Measurements from ENCODE around the gene NCF4.

NCF4 gene

DNA sequence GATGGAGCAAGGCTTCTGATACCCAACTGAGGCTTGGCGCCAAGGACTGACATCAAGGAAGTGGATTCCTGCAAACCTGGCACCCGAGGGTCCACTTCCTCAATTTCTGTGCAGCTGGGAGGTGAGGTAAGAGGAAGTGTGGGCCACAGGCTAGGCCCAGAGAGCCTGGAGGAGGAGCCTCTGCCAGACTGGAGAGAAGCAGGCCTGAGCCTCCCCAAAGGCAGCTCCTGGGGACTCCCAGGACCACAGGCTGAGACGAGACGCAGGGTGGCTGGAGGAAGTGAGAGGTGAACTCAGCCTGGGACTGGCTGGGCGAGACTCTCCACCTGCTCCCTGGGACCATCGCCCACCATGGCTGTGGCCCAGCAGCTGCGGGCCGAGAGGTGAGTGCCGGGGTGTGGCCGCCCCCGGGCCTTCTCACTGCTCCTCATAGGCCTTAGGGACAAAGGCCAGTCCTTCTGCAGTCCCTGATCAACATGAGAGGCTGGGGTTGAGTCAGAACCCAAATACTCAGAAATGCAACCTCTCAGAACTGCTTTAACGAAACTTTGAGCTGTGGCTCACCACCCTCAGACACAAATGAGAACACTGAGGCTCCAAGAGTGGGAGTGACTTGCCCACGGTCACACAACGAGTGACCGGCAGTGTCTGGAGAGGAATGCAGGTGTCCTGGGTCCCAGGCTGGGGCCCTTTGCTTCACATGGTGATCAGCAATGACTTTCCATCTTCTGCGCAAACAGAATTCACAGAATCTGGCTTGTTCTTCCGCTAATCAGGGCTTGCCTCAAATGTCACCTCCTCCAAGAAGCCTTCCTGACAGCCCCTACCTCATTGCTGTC is at the start of gene NCF4:
TSS of gene NCF4 (plus strand) at position 186 of the 839 bp plus-strand sequence. CDS start at position 352, 166 bp downstream.
- Histone ChIP-seq H3K27ac (ENCODE audit: low read depth, low read length) (peak within 1 kb of the TSS; percentile 51), H3K27me3 (ENCODE audit: control insufficient read depth in 1 of 2, insufficient read depth in 2 of 2, low read length in 2 of 2) (no peaks in the 10 kb centered on the region), H3K36me3 (ENCODE audit: control insufficient read depth in 1 of 2, insufficient read depth in 2 of 2, low read length in 2 of 2) (no peaks in the 10 kb centered on the region), H3K9ac (ENCODE audit: low read depth in 1 of 2, low read length in 2 of 2) (peak within 1 kb of the TSS; percentile 33 to 60), H3K4me1 (ENCODE audit: control insufficient read depth in 1 of 2, insufficient read depth in 2 of 2, low read length in 2 of 2) (peaks cover 21 to 36% of the 10 kb centered on the region in 2 donors), H3K4me3 (ENCODE audit: low read depth in 1 of 2, low read length in 2 of 2) (peak within 1 kb of the TSS; percentile 53 to 56), H3K9me3 (ENCODE audit: control insufficient read depth in 1 of 2, low read length in 2 of 2) (no peaks in the 10 kb centered on the region)

- Histone ChIP-seq H3K27ac (ENCODE audit: low read depth, low read length) (no peak overlapping the region), H3K36me3 (ENCODE audit: control insufficient read depth in 1 of 2, insufficient read depth in 2 of 2, low read length in 2 of 2) (no peaks in the 10 kb centered on the region), H3K4me1 (ENCODE audit: control insufficient read depth in 1 of 2, insufficient read depth in 2 of 2, low read length in 2 of 2) (no peaks in the 10 kb centered on the region), H3K4me3 (ENCODE audit: low read depth in 1 of 2, low read length in 2 of 2) (no peak overlapping the region), H3K9ac (ENCODE audit: low read depth in 1 of 2, low read length in 2 of 2) (no peak overlapping the region), H3K27me3 (ENCODE audit: control insufficient read depth in 1 of 2, insufficient read depth in 2 of 2, low read length in 2 of 2) (peaks cover 24 to 28% of the 10 kb centered on the region in 2 donors), H3K9me3 (ENCODE audit: control insufficient read depth in 1 of 2, low read length in 2 of 2) (no peaks in the 10 kb centered on the region)
These were observed 49.6 kb upstream of the NCF4 start for GRCh38 chr22:36811094-36811800.

DNA sequence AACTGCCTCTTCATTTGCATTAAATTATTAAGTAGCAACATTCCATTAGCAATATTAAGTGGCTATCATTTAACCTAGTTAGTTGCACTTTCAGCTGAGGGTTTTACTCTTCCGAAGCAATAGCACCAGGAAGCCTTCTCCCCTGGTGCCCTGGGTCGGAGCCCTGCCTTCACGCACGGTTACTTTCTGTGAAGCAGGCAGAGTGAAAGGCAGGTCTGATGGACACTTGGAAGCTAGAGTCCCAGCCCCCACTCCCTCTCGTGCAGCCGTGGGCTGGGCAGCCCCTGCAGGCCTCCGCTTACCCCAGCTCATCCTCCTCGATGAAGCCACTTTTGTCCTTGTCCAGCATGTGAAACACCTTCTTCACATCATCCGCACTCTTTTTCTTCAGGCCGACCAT is 46.0 kb upstream of the NCF4 start:
- H3K9me3 ChIP-seq (ENCODE audit: control insufficient read depth in 1 of 2, low read length in 2 of 2), result no peaks in the 10 kb centered on the region
- no peaks in the 10 kb centered on the region for H3K36me3 ChIP-seq (ENCODE audit: control insufficient read depth in 1 of 2, insufficient read depth in 2 of 2, low read length in 2 of 2)
- H3K9ac ChIP-seq (ENCODE audit: low read depth in 1 of 2, low read length in 2 of 2), result no peak overlapping the region
- H3K27me3 ChIP-seq (ENCODE audit: control insufficient read depth in 1 of 2, insufficient read depth in 2 of 2, low read length in 2 of 2), result peaks cover 56 to 58% of the 10 kb centered on the region in 2 donors
- no peak overlapping the region for H3K27ac ChIP-seq (ENCODE audit: low read depth, low read length)
- H3K4me1 ChIP-seq (ENCODE audit: control insufficient read depth in 1 of 2, insufficient read depth in 2 of 2, low read length in 2 of 2), result peaks cover 0 to 4% of the 10 kb centered on the region in 2 donors
- H3K4me3 ChIP-seq (ENCODE audit: low read depth in 1 of 2, low read length in 2 of 2), result no peak overlapping the region

- no peak overlapping the region for H3K4me3 ChIP-seq (ENCODE audit: low read depth in 1 of 2, low read length in 2 of 2)
These were observed 45.1 kb upstream of the NCF4 start for GRCh38 chr22:36815558-36816338.

DNA sequence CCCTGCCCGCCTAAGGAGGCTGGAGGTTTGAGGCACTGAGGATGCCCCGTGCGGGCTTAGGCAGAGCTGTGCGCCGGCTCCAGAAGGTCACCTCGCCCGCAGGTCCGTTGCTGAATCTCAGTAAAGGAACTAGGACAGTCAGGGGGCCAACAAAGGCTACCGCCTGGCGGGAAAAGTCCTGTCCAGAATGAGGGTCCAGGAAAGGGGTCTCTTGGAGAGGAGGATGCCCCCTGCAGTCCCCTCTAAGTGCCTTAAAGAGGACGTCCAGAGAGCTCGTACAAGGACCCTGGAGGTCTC is 44.5 kb upstream of the NCF4 start:
- peaks cover 0 to 4% of the 10 kb centered on the region in 2 donors for H3K4me1 ChIP-seq (ENCODE audit: control insufficient read depth in 1 of 2, insufficient read depth in 2 of 2, low read length in 2 of 2)
- H3K36me3 ChIP-seq (ENCODE audit: control insufficient read depth in 1 of 2, insufficient read depth in 2 of 2, low read length in 2 of 2), result no peaks in the 10 kb centered on the region
- H3K9ac ChIP-seq (ENCODE audit: low read depth in 1 of 2, low read length in 2 of 2), result no peak overlapping the region
- H3K27me3 ChIP-seq (ENCODE audit: control insufficient read depth in 1 of 2, insufficient read depth in 2 of 2, low read length in 2 of 2), result peaks cover 56 to 59% of the 10 kb centered on the region in 2 donors
- H3K4me3 ChIP-seq (ENCODE audit: low read depth in 1 of 2, low read length in 2 of 2), result no peak overlapping the region
- H3K27ac ChIP-seq (ENCODE audit: low read depth, low read length), result no peak overlapping the region
- no peaks in the 10 kb centered on the region for H3K9me3 ChIP-seq (ENCODE audit: control insufficient read depth in 1 of 2, low read length in 2 of 2)

More at GRCh38 chr22:36815558-36816338, 45.1 kb upstream of the NCF4 start:
- H3K27me3 ChIP-seq (ENCODE audit: control insufficient read depth in 1 of 2, insufficient read depth in 2 of 2, low read length in 2 of 2), result peaks cover 56 to 59% of the 10 kb centered on the region in 2 donors
- H3K4me1 ChIP-seq (ENCODE audit: control insufficient read depth in 1 of 2, insufficient read depth in 2 of 2, low read length in 2 of 2), result peaks cover 0 to 4% of the 10 kb centered on the region in 2 donors
- no peak overlapping the region for H3K27ac ChIP-seq (ENCODE audit: low read depth, low read length)
- H3K9me3 ChIP-seq (ENCODE audit: control insufficient read depth in 1 of 2, low read length in 2 of 2), result no peaks in the 10 kb centered on the region
- no peak overlapping the region for H3K9ac ChIP-seq (ENCODE audit: low read depth in 1 of 2, low read length in 2 of 2)
- H3K36me3 ChIP-seq (ENCODE audit: control insufficient read depth in 1 of 2, insufficient read depth in 2 of 2, low read length in 2 of 2), result no peaks in the 10 kb centered on the region

- Histone ChIP-seq H3K4me3 (ENCODE audit: low read depth in 1 of 2, low read length in 2 of 2) (no peak within 1 kb of the TSS), H3K27me3 (ENCODE audit: control insufficient read depth in 1 of 2, insufficient read depth in 2 of 2, low read length in 2 of 2) (peaks cover 56 to 59% of the 10 kb centered on the region in 2 donors), H3K9me3 (ENCODE audit: control insufficient read depth in 1 of 2, low read length in 2 of 2) (no peaks in the 10 kb centered on the region), H3K27ac (ENCODE audit: low read depth, low read length) (no peak within 1 kb of the TSS), H3K4me1 (ENCODE audit: control insufficient read depth in 1 of 2, insufficient read depth in 2 of 2, low read length in 2 of 2) (peaks cover 0 to 4% of the 10 kb centered on the region in 2 donors), H3K36me3 (ENCODE audit: control insufficient read depth in 1 of 2, insufficient read depth in 2 of 2, low read length in 2 of 2) (no peaks in the 10 kb centered on the region), H3K9ac (ENCODE audit: low read depth in 1 of 2, low read length in 2 of 2) (no peak within 1 kb of the TSS)
These were observed 43.9 kb upstream of the NCF4 start, which contains the start of gene PVALB for GRCh38 chr22:36816636-36817524. TSS of gene PVALB (minus strand) at chr22:36817035. CDS start at chr22:36817005, 30 bp downstream.

DNA sequence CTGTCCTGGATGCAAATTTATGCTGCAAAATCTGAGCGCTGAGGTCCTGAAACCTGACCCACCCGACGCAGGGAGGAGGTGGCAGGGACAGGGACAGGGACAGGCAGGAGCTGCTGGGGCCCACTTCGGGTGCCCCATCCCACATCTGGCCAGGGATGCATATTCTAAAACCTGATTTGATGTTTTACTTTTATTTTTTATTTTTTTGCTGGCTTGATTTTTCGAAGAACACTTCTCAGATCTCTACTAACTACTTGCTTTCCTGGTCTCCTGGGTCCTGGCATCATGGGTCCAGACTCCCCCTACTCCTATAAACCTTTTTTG is 43.3 kb upstream of the NCF4 start:
- Histone ChIP-seq H3K27me3 (ENCODE audit: control insufficient read depth in 1 of 2, insufficient read depth in 2 of 2, low read length in 2 of 2) (peaks cover 56 to 59% of the 10 kb centered on the region in 2 donors), H3K4me1 (ENCODE audit: control insufficient read depth in 1 of 2, insufficient read depth in 2 of 2, low read length in 2 of 2) (peaks cover 0 to 4% of the 10 kb centered on the region in 2 donors), H3K9ac (ENCODE audit: low read depth in 1 of 2, low read length in 2 of 2) (no peak overlapping the region), H3K27ac (ENCODE audit: low read depth, low read length) (no peak overlapping the region), H3K9me3 (ENCODE audit: control insufficient read depth in 1 of 2, low read length in 2 of 2) (no peaks in the 10 kb centered on the region), H3K4me3 (ENCODE audit: low read depth in 1 of 2, low read length in 2 of 2) (no peak overlapping the region), H3K36me3 (ENCODE audit: control insufficient read depth in 1 of 2, insufficient read depth in 2 of 2, low read length in 2 of 2) (no peaks in the 10 kb centered on the region)

DNA sequence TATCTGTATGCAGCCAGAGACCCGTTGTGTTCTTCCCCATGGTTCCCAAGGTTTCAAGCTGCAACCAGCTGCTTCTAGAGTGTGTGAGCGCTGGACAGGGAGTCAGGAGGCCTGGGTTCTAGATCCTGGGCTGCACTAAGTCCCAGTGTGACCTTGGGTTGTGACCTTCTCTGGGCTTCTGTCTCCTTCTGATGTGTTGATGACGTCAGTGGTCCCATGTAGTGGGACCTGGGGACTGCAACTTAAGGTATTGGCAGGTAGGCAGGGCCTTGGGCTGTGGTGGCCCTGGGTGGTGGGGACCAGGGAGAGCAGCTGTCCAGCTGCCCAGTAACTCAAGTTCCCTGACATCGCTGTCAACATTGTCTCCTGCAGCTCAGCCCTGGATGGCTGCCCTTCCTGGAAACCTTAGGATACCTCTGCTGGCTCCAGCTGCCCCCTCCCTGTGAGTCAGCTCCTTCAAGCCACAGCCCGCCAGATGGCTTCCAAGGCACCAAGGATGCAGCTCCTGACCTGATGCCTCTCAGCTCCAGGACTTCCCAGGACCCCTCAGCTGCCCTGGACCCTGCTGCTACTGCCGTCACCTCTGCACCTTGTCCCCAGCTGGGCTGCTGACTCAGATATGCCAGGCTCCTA is 42.7 kb upstream of the NCF4 start:
- no peaks in the 10 kb centered on the region for H3K9me3 ChIP-seq (ENCODE audit: control insufficient read depth in 1 of 2, low read length in 2 of 2)
- H3K27me3 ChIP-seq (ENCODE audit: control insufficient read depth in 1 of 2, insufficient read depth in 2 of 2, low read length in 2 of 2), result peaks cover 56 to 59% of the 10 kb centered on the region in 2 donors
- no peak overlapping the region for H3K4me3 ChIP-seq (ENCODE audit: low read depth in 1 of 2, low read length in 2 of 2)

GRCh38 chr22:36819112-36819511 is 41.7 kb upstream of the NCF4 start:
- Histone ChIP-seq H3K4me3 (ENCODE audit: low read depth in 1 of 2, low read length in 2 of 2) (no peak overlapping the region), H3K27ac (ENCODE audit: low read depth, low read length) (no peak overlapping the region), H3K9me3 (ENCODE audit: control insufficient read depth in 1 of 2, low read length in 2 of 2) (no peaks in the 10 kb centered on the region), H3K9ac (ENCODE audit: low read depth in 1 of 2, low read length in 2 of 2) (no peak overlapping the region), H3K4me1 (ENCODE audit: control insufficient read depth in 1 of 2, insufficient read depth in 2 of 2, low read length in 2 of 2) (peaks cover 0 to 4% of the 10 kb centered on the region in 2 donors), H3K27me3 (ENCODE audit: control insufficient read depth in 1 of 2, insufficient read depth in 2 of 2, low read length in 2 of 2) (peaks cover 48 to 55% of the 10 kb centered on the region in 2 donors), H3K36me3 (ENCODE audit: control insufficient read depth in 1 of 2, insufficient read depth in 2 of 2, low read length in 2 of 2) (no peaks in the 10 kb centered on the region)

More for the DNA sequence above, 42.7 kb upstream of the NCF4 start:
- H3K9ac ChIP-seq (ENCODE audit: low read depth in 1 of 2, low read length in 2 of 2), result no peak overlapping the region
- H3K27ac ChIP-seq (ENCODE audit: low read depth, low read length), result no peak overlapping the region
- peaks cover 0 to 4% of the 10 kb centered on the region in 2 donors for H3K4me1 ChIP-seq (ENCODE audit: control insufficient read depth in 1 of 2, insufficient read depth in 2 of 2, low read length in 2 of 2)
- no peaks in the 10 kb centered on the region for H3K36me3 ChIP-seq (ENCODE audit: control insufficient read depth in 1 of 2, insufficient read depth in 2 of 2, low read length in 2 of 2)
